ENCODE measurements around the gene C4B. TPM values are rescaled to one million over a fixed set of nuclear protein-coding genes. Genes with fewer than 3 reads are reported as not detected.
"Not testable (repeated sequence)": the region's sequence is repeated elsewhere in the genome, so short reads cannot be mapped to it uniquely, and the experiment has no call there.

The C4B gene
- polyA plus RNA-seq, 5 donors: 6.0 to 20.5 (median 8.7) TPM

GRCh38 chr6:32049736-32050135, 35.1 kb downstream of the C4B start:
- not testable (repeated sequence) for DNase-seq

- no peak for DNase-seq
These were observed 36.0 kb downstream of the C4B start for GRCh38 chr6:32050562-32050961.

GRCh38 chr6:32052626-32053025, 38.0 kb downstream of the C4B start:
- DNase-seq: not testable (repeated sequence)

GRCh38 chr6:32053314-32053713, 38.7 kb downstream of the C4B start:
- not testable (repeated sequence) for DNase-seq

GRCh38 chr6:32055756-32056155, 41.2 kb downstream of the C4B start:
- not testable (repeated sequence) for DNase-seq

- DNase-seq: no peak
These were observed 41.7 kb downstream of the C4B start for GRCh38 chr6:32056254-32056653.

- no peak for DNase-seq
These were observed 43.4 kb downstream of the C4B start for GRCh38 chr6:32057966-32058365.

GRCh38 chr6:32058511-32058963, 43.9 kb downstream of the C4B start:
- DNase-seq: no peak

GRCh38 chr6:32060966-32061655, 46.5 kb downstream of the C4B start:
- no peak for DNase-seq

- DNase-seq: no peak
These were observed 50.1 kb downstream of the C4B start for GRCh38 chr6:32064706-32065105.

GRCh38 chr6:32067521-32067920, 52.9 kb downstream of the C4B start:
- DNase-seq: not testable (repeated sequence)

GRCh38 chr6:32068315-32068714, 53.7 kb downstream of the C4B start:
- DNase-seq: not testable (repeated sequence)

- DNase-seq: no peak
These were observed 54.3 kb downstream of the C4B start for GRCh38 chr6:32068867-32069266.

GRCh38 chr6:32069460-32069859, 54.9 kb downstream of the C4B start:
- DNase-seq: no peak

GRCh38 chr6:32069878-32070515, 55.4 kb downstream of the C4B start:
- no peak for DNase-seq

GRCh38 chr6:32070814-32071543, 56.4 kb downstream of the C4B start:
- no peak for DNase-seq

GRCh38 chr6:32073101-32073500, 58.5 kb downstream of the C4B start:
- no peak for DNase-seq

GRCh38 chr6:32073613-32074012, 59.0 kb downstream of the C4B start:
- no peak for DNase-seq

- DNase-seq: no peak
These were observed 60.5 kb downstream of the C4B start for GRCh38 chr6:32074996-32075532.

- DNase-seq: no peak
These were observed 61.2 kb downstream of the C4B start for GRCh38 chr6:32075781-32076180.

- no peak for DNase-seq
These were observed 61.8 kb downstream of the C4B start for GRCh38 chr6:32076321-32076809.

- DNase-seq: no peak
These were observed 65.1 kb downstream of the C4B start for GRCh38 chr6:32079566-32080290.
